Glutamatergic neuron (in vitro differentiated cells): Measurements from ENCODE around the gene CXorf65. TPM values are rescaled to one million over a fixed set of nuclear protein-coding genes. Genes with fewer than 3 reads are reported as not detected.

Experiments
- DNase-seq: peaks from one replicate; pipeline ENCODE4 v3.0.0; 2022
- H3K27ac Mint-ChIP-seq: one replicate; pipeline ENCODE4 v1.8.0; 2020; ENCODE audit warnings: mild to moderate bottlenecking, mixed read lengths, inconsistent platforms; ENCODE audit not compliant: unreplicated experiment
- H3K27me3 Mint-ChIP-seq: one replicate; pipeline ENCODE4 v1.8.0; 2020; ENCODE audit warnings: mild to moderate bottlenecking, moderate library complexity, mixed read lengths, inconsistent platforms; ENCODE audit not compliant: unreplicated experiment
- H3K36me3 Mint-ChIP-seq: one replicate; pipeline ENCODE4 v1.8.0; 2020; ENCODE audit warnings: mild to moderate bottlenecking, mixed read lengths, inconsistent platforms; ENCODE audit not compliant: unreplicated experiment
- H3K4me1 Mint-ChIP-seq: one replicate; pipeline ENCODE4 v1.8.0; 2020; ENCODE audit warnings: mild to moderate bottlenecking, low read depth, mixed read lengths, inconsistent platforms; ENCODE audit not compliant: unreplicated experiment
- H3K4me3 Mint-ChIP-seq: one replicate; pipeline ENCODE4 v1.8.0; 2020; ENCODE audit warnings: mild to moderate bottlenecking, mixed read lengths, inconsistent platforms; ENCODE audit not compliant: unreplicated experiment
- H3K9me3 Mint-ChIP-seq: one replicate; pipeline ENCODE4 v1.8.0; 2020; ENCODE audit warnings: mild to moderate bottlenecking, moderate library complexity, mixed read lengths, inconsistent platforms; ENCODE audit not compliant: unreplicated experiment
- total RNA-seq: library from RNA; stranded (reverse); fragmentation: NEBNext Ultra II Directional; extraction: Animal tissue kit (Norgen Biotek cat#: 25700); gene quantifications from one replicate; pipeline ENCODE4 v1.2.1, GENCODE V29; 2021; ENCODE audit not compliant: unreplicated experiment
- TF ChIP-seq, protein P1 (sequence below): fragments of 200-600 bp; sonication (generic); IDR thresholded peaks from one replicate; pipeline ENCODE4 v1.5.0; 2021; ENCODE audit not compliant: partially characterized antibody, unreplicated experiment

CXorf65 gene
- total RNA-seq, 1 donor from 2014 or later: not detected

DNA sequence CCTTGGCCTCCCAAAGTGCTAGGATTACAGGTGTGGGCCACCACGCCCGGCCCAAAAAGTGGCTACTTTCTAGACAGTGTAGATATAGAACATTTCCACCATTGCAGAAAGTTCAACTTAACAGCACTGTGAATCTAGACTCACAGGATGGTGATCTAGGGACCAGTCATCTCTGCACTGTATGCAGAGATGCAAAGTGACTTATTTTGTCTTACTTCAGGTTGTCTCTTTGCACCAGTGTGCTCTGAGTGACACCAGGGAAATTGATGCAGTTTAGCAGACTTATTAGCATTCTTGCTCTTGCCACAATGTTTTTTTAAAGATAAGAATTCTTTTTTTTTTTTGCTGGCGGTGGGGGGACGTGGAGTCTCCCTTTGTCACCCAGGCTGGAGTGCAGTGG is 23.7 kb downstream of the CXorf65 start:
- peaks cover 3% of the 10 kb centered on the region for H3K9me3 Mint-ChIP-seq
- no peak overlapping the region for H3K27ac Mint-ChIP-seq
- no peak for DNase-seq
- H3K4me3 Mint-ChIP-seq: no peak overlapping the region
- no peaks in the 10 kb centered on the region for H3K4me1 Mint-ChIP-seq
- TF ChIP-seq, protein P1, sequence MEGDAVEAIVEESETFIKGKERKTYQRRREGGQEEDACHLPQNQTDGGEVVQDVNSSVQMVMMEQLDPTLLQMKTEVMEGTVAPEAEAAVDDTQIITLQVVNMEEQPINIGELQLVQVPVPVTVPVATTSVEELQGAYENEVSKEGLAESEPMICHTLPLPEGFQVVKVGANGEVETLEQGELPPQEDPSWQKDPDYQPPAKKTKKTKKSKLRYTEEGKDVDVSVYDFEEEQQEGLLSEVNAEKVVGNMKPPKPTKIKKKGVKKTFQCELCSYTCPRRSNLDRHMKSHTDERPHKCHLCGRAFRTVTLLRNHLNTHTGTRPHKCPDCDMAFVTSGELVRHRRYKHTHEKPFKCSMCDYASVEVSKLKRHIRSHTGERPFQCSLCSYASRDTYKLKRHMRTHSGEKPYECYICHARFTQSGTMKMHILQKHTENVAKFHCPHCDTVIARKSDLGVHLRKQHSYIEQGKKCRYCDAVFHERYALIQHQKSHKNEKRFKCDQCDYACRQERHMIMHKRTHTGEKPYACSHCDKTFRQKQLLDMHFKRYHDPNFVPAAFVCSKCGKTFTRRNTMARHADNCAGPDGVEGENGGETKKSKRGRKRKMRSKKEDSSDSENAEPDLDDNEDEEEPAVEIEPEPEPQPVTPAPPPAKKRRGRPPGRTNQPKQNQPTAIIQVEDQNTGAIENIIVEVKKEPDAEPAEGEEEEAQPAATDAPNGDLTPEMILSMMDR: no peak
- no peaks in the 10 kb centered on the region for H3K27me3 Mint-ChIP-seq
- H3K36me3 Mint-ChIP-seq: no peaks in the 10 kb centered on the region

DNA sequence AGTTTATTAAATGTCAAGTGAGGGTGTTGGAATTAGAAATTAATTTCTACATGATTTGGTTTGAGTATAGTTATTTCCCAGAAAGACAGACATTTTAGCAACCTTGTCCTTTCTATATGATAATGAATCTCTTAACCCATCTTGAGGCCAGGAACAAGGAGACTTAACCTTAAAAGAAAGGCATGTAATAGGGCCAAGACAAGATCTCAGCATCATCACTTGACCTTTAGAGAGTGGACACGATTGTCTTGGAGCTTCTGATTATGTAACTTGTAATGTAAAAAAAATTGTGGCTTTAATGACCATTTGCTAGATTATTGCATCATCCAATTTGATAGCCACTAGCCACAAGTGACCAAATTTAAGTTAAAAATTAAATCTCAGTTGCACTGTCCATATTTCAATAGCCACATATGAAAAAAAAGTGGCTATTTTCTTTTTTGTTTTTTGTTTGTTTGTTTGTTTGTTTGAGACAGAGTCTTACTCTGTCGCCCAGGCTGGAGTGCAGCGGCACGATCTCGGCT is 24.4 kb downstream of the CXorf65 start:
- Mint-ChIP-seq H3K27ac (no peak overlapping the region), H3K36me3 (no peaks in the 10 kb centered on the region), H3K9me3 (peaks cover 3% of the 10 kb centered on the region), H3K27me3 (no peaks in the 10 kb centered on the region), H3K4me1 (no peaks in the 10 kb centered on the region), H3K4me3 (no peak overlapping the region)
- TF ChIP-seq, protein P1: no peak
- DNase-seq: no peak

DNA sequence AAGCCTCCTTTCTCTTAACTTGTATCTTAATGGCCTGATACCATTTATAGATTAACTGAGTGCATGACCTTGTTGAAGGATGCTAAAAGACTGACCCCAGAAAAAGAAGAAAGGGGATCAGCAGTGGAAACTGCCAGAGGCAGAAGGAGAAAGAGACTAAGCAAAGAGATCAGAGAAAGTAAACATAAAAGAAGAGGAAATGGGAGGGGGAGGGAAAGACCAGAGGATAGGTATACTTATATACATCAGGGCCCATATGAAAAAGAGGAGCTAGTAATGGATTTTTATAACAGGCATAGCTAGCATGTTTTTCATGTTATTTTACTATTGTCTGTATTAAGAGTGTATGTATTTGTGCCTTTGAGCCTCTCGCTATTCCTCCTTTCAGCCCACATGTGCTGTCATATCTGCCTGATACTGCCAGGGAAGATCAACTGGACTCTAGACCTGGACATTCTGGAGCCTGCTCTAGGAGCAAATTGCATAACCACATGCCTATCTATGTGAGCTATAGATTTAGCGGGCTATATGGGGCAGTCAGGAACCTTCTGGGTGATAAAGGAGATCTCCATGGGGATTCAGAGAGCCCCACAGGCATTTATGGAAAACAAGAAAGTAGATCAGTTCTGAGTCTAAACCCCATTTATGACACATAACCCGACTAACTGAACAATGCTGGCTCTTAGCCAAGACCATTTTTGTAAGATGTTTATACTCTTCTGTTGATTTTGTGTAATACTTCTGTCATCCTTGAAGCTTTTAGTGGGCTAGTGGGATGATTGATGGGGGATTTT is 25.0 kb downstream of the CXorf65 start:
- no peak for DNase-seq
- Mint-ChIP-seq H3K27ac (no peak overlapping the region), H3K36me3 (no peaks in the 10 kb centered on the region), H3K9me3 (peaks cover 3% of the 10 kb centered on the region), H3K4me1 (no peaks in the 10 kb centered on the region), H3K27me3 (no peaks in the 10 kb centered on the region), H3K4me3 (no peak overlapping the region)
- TF ChIP-seq, protein P1: no peak

DNA sequence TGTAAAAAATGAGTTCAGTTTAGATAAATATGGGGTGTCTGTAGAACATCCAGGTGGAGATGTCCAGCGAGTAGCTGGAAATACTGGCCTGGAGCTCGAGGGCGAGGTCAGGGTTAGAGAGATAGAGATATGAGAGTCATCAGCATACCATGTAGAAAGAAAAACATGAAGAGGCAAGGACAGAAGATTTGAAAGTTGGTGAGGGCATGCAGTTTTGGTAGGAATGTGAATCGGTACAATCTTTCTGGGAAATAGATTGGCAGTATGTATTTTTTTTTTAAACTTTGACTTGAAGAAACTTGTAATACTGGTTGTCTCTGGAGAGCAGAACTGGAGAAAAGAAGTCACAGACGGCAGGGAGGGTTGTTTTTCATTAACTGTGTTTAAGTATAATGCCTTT is 36.0 kb downstream of the CXorf65 start:
- Mint-ChIP-seq H3K27ac (no peak overlapping the region), H3K27me3 (peaks cover 6% of the 10 kb centered on the region), H3K4me1 (peaks cover 4% of the 10 kb centered on the region), H3K36me3 (no peaks in the 10 kb centered on the region), H3K4me3 (no peak overlapping the region), H3K9me3 (peaks cover 4% of the 10 kb centered on the region)
- DNase-seq: no peak
- TF ChIP-seq, protein P1: no peak
